Fibroblast of the conjunctiva (primary cell): Measurements from ENCODE around the gene THSD7A.

Experiments used
- DNase-seq: peaks from one replicate; pipeline ENCODE4 v3.0.0-alpha.2; 2010; ENCODE audit warnings: low read depth

The THSD7A gene

GRCh38 chr7:11638011-11638774 is 193.8 kb downstream of the THSD7A start:
- DNase-seq = no peak

GRCh38 chr7:11636274-11636673 is 195.7 kb downstream of the THSD7A start:
- no peak for DNase-seq

GRCh38 chr7:11633310-11633709 is 198.7 kb downstream of the THSD7A start:
- DNase-seq = no peak

- no peak for DNase-seq
Observed at GRCh38 chr7:11630355-11630754, 201.6 kb downstream of the THSD7A start.

- peak; percentile 51 for DNase-seq
Observed at GRCh38 chr7:11625669-11626068, 206.3 kb downstream of the THSD7A start.

- no peak for DNase-seq
Observed at GRCh38 chr7:11623093-11623678, 208.8 kb downstream of the THSD7A start.

GRCh38 chr7:11620406-11621253 is 211.4 kb downstream of the THSD7A start:
- no peak for DNase-seq

- DNase-seq = no peak
Observed at GRCh38 chr7:11616466-11616865, 215.5 kb downstream of the THSD7A start.

GRCh38 chr7:11615174-11615573 is 216.8 kb downstream of the THSD7A start:
- no peak for DNase-seq

GRCh38 chr7:11613292-11613930 is 218.6 kb downstream of the THSD7A start:
- DNase-seq = no peak

GRCh38 chr7:11612737-11613136 is 219.3 kb downstream of the THSD7A start:
- no peak for DNase-seq

GRCh38 chr7:11609096-11609670 is 222.8 kb downstream of the THSD7A start:
- no peak for DNase-seq

GRCh38 chr7:11607686-11608085 is 224.3 kb downstream of the THSD7A start:
- DNase-seq = no peak

GRCh38 chr7:11605749-11606148 is 226.2 kb downstream of the THSD7A start:
- no peak for DNase-seq

- DNase-seq = no peak
Observed at GRCh38 chr7:11604505-11604904, 227.5 kb downstream of the THSD7A start.

- no peak for DNase-seq
Observed at GRCh38 chr7:11601761-11602160, 230.2 kb downstream of the THSD7A start.

GRCh38 chr7:11593322-11593721 is 238.7 kb downstream of the THSD7A start:
- no peak for DNase-seq

- DNase-seq = no peak
Observed at GRCh38 chr7:11592699-11593098, 239.3 kb downstream of the THSD7A start.

- DNase-seq = no peak
Observed at GRCh38 chr7:11591943-11592342, 240.1 kb downstream of the THSD7A start.

- no peak for DNase-seq
Observed at GRCh38 chr7:11591055-11591633, 240.9 kb downstream of the THSD7A start.

GRCh38 chr7:11589251-11589650 is 242.7 kb downstream of the THSD7A start:
- DNase-seq = no peak

- no peak for DNase-seq
Observed at GRCh38 chr7:11587814-11588213, 244.2 kb downstream of the THSD7A start.
